ENCODE data around the gene GRN. TPM values are rescaled to one million over a fixed set of nuclear protein-coding genes. Genes with fewer than 3 reads are reported as not detected.
A peak's percentile ranks its signal among the peaks of the same experiment; 100 is the strongest.

GRN gene
- total and polyA plus RNA-seq, 2 of the 13 experiments (the other 11 are each of a cell fraction or from before 2014, with no cell fraction given) = 86.6 to 143 TPM

DNA sequence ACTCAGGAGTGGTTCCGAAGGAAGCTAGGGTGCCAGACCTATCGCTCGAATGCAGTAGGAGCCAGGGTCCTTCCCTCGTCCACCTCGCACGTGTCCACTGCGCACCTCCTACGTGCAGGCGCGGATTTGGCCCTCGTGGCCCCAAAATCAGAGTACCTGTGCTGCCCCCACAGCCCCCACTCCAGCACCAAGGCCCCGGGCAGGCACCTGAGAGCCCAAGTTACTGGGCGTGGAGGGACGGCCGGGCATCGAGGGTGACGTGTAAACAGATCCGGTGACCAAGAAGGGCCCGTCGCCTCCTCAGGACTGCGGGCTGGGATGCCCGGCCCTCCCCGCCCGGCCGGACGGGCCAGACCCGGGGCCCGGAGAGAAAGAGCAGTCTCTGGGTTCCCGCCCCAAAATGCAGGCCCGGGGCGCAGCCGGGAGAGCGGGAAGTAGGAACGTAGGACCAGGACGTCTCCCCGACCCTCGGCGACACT is 21.0 kb upstream of the GRN start (continued):
- TF ChIP-seq GTF3A (CRISPR knock-in tag; conservative IDR thresholded peaks at IDR 0.05) (no peak), ZNF780A (CRISPR knock-in tag; IDR thresholded peaks at IDR 0.05) (no peak), HNRNPL (IDR thresholded peaks at IDR 0.05; ENCODE audit: low read depth, low read length) (0 out of 2 replicates have a peak, but pooled peaks have one; percentile 29), ZFP36L1 (CRISPR knock-in tag; IDR thresholded peaks at IDR 0.05) (no peak), ZNF891 (CRISPR knock-in tag; IDR thresholded peaks at IDR 0.05) (peak; percentile 58; the same call in 1 of the 2 replicates), AGO2 (optimal IDR thresholded peaks at IDR 0.05; ENCODE audit: low read depth, low read length) (no peak), CREB1 (IDR thresholded peaks at IDR 0.05) (peak; percentile 21; the same call in 1 of the 2 replicates), CREB1 (CRISPR knock-in tag; IDR thresholded peaks at IDR 0.05) (no peak), CBX1 (IDR thresholded peaks at IDR 0.05; ENCODE audit: low read depth) (no peak), MLLT10 (CRISPR knock-in tag; IDR thresholded peaks at IDR 0.05) (0 out of 2 replicates have a peak, but pooled peaks have one; percentile 7), ZNF607 (CRISPR knock-in tag; IDR thresholded peaks at IDR 0.05; ENCODE audit: borderline replicate concordance) (peak; percentile 75; the same call in 1 of the 2 replicates)
- TF ChIP-seq, protein P1, sequence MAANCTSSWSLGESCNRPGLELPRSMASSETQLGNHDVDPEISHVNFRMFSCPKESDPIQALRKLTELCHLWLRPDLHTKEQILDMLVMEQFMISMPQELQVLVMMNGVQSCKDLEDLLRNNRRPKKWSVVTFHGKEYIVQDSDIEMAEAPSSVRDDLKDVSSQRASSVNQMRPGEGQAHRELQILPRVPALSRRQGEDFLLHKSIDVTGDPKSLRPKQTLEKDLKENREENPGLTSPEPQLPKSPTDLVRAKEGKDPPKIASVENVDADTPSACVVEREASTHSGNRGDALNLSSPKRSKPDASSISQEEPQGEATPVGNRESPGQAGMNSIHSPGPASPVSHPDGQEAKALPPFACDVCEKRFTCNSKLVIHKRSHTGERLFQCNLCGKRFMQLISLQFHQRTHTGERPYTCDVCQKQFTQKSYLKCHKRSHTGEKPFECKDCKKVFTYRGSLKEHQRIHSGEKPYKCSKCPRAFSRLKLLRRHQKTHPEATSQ (CRISPR knock-in tag; IDR thresholded peaks at IDR 0.05; ENCODE audit: borderline replicate concordance) = no peak
- TF ChIP-seq, protein P2, sequence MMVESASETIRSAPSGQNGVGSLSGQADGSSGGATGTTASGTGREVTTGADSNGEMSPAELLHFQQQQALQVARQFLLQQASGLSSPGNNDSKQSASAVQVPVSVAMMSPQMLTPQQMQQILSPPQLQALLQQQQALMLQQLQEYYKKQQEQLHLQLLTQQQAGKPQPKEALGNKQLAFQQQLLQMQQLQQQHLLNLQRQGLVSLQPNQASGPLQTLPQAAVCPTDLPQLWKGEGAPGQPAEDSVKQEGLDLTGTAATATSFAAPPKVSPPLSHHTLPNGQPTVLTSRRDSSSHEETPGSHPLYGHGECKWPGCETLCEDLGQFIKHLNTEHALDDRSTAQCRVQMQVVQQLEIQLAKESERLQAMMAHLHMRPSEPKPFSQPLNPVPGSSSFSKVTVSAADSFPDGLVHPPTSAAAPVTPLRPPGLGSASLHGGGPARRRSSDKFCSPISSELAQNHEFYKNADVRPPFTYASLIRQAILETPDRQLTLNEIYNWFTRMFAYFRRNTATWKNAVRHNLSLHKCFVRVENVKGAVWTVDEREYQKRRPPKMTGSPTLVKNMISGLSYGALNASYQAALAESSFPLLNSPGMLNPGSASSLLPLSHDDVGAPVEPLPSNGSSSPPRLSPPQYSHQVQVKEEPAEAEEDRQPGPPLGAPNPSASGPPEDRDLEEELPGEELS (CRISPR knock-in tag; IDR thresholded peaks at IDR 0.05) = peak; percentile 10; the same call in 1 of the 2 replicates
- TF ChIP-seq, protein P3, sequence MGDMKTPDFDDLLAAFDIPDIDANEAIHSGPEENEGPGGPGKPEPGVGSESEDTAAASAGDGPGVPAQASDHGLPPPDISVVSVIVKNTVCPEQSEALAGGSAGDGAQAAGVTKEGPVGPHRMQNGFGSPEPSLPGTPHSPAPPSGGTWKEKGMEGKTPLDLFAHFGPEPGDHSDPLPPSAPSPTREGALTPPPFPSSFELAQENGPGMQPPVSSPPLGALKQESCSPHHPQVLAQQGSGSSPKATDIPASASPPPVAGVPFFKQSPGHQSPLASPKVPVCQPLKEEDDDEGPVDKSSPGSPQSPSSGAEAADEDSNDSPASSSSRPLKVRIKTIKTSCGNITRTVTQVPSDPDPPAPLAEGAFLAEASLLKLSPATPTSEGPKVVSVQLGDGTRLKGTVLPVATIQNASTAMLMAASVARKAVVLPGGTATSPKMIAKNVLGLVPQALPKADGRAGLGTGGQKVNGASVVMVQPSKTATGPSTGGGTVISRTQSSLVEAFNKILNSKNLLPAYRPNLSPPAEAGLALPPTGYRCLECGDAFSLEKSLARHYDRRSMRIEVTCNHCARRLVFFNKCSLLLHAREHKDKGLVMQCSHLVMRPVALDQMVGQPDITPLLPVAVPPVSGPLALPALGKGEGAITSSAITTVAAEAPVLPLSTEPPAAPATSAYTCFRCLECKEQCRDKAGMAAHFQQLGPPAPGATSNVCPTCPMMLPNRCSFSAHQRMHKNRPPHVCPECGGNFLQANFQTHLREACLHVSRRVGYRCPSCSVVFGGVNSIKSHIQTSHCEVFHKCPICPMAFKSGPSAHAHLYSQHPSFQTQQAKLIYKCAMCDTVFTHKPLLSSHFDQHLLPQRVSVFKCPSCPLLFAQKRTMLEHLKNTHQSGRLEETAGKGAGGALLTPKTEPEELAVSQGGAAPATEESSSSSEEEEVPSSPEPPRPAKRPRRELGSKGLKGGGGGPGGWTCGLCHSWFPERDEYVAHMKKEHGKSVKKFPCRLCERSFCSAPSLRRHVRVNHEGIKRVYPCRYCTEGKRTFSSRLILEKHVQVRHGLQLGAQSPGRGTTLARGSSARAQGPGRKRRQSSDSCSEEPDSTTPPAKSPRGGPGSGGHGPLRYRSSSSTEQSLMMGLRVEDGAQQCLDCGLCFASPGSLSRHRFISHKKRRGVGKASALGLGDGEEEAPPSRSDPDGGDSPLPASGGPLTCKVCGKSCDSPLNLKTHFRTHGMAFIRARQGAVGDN (CRISPR knock-in tag; IDR thresholded peaks at IDR 0.05) = peak; percentile 93
- TF ChIP-seq, protein P4, sequence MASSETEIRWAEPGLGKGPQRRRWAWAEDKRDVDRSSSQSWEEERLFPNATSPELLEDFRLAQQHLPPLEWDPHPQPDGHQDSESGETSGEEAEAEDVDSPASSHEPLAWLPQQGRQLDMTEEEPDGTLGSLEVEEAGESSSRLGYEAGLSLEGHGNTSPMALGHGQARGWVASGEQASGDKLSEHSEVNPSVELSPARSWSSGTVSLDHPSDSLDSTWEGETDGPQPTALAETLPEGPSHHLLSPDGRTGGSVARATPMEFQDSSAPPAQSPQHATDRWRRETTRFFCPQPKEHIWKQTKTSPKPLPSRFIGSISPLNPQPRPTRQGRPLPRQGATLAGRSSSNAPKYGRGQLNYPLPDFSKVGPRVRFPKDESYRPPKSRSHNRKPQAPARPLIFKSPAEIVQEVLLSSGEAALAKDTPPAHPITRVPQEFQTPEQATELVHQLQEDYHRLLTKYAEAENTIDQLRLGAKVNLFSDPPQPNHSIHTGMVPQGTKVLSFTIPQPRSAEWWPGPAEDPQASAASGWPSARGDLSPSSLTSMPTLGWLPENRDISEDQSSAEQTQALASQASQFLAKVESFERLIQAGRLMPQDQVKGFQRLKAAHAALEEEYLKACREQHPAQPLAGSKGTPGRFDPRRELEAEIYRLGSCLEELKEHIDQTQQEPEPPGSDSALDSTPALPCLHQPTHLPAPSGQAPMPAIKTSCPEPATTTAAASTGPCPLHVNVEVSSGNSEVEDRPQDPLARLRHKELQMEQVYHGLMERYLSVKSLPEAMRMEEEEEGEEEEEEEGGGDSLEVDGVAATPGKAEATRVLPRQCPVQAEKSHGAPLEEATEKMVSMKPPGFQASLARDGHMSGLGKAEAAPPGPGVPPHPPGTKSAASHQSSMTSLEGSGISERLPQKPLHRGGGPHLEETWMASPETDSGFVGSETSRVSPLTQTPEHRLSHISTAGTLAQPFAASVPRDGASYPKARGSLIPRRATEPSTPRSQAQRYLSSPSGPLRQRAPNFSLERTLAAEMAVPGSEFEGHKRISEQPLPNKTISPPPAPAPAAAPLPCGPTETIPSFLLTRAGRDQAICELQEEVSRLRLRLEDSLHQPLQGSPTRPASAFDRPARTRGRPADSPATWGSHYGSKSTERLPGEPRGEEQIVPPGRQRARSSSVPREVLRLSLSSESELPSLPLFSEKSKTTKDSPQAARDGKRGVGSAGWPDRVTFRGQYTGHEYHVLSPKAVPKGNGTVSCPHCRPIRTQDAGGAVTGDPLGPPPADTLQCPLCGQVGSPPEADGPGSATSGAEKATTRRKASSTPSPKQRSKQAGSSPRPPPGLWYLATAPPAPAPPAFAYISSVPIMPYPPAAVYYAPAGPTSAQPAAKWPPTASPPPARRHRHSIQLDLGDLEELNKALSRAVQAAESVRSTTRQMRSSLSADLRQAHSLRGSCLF (CRISPR knock-in tag; IDR thresholded peaks at IDR 0.05; ENCODE audit: borderline replicate concordance) = no peak
- TF ChIP-seq, protein P5, sequence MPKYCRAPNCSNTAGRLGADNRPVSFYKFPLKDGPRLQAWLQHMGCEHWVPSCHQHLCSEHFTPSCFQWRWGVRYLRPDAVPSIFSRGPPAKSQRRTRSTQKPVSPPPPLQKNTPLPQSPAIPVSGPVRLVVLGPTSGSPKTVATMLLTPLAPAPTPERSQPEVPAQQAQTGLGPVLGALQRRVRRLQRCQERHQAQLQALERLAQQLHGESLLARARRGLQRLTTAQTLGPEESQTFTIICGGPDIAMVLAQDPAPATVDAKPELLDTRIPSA (CRISPR knock-in tag; IDR thresholded peaks at IDR 0.05; ENCODE audit: borderline replicate concordance) = 0 out of 2 replicates have a peak, but pooled peaks have one; percentile 75
